Thyroid gland (tissue), 4 donors: ENCODE measurements around the gene NLK.

Experiments used
- POLR2A ChIP-seq, 2 donors: fragments of 450-650 bp; IDR thresholded peaks; one replicate each; pipeline ENCODE4 v1.6.1; 2017; ENCODE audit warnings: antibody characterized with exemption in 2 of 2, mild to moderate bottlenecking in 2 of 2, moderate library complexity in 1 of 2
- TF ChIP-seq, protein P1 (sequence below), 6 experiments: fragments of 200-600 bp in 3 of 6; fragments of 450-650 bp in 3 of 6; sonication (generic) in 3 of 6; IDR thresholded peaks; one replicate each; pipeline ENCODE4 v1.5.1; 2016 to 2019; ENCODE audit warnings: antibody characterized with exemption in 6 of 6, mild to moderate bottlenecking in 2 of 6, inconsistent platforms in 1 of 6, moderate library complexity in 1 of 6

DNA sequence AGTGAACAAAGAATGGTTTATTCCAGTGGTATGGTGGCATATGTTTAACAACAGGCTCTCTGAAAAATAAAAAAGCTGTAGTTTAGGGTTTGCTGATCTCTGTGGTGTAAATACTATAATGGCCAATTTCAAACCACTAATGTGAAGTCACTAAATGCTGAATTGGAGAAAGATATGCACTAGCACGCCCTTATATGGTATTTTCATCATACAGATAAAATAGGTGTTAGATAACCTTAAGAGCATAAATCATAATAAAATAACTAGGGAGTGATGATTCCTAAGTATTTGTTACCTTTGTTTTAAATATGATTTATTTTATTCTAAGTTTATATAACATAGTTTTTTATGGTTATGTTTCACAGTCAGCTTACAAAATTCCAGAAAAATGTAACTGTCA lies 17.2 kb downstream of the NLK start:
- TF ChIP-seq POLR2A (IDR thresholded peaks at IDR 0.05) = no peak
- TF ChIP-seq, protein P1, sequence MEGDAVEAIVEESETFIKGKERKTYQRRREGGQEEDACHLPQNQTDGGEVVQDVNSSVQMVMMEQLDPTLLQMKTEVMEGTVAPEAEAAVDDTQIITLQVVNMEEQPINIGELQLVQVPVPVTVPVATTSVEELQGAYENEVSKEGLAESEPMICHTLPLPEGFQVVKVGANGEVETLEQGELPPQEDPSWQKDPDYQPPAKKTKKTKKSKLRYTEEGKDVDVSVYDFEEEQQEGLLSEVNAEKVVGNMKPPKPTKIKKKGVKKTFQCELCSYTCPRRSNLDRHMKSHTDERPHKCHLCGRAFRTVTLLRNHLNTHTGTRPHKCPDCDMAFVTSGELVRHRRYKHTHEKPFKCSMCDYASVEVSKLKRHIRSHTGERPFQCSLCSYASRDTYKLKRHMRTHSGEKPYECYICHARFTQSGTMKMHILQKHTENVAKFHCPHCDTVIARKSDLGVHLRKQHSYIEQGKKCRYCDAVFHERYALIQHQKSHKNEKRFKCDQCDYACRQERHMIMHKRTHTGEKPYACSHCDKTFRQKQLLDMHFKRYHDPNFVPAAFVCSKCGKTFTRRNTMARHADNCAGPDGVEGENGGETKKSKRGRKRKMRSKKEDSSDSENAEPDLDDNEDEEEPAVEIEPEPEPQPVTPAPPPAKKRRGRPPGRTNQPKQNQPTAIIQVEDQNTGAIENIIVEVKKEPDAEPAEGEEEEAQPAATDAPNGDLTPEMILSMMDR (IDR thresholded peaks at IDR 0.05) = no peak
